ENCODE results near the gene SMIM7. TPM values are rescaled to one million over a fixed set of nuclear protein-coding genes. Genes with fewer than 3 reads are reported as not detected.

Gene SMIM7
- total RNA-seq, 1 experiment from 2014 or later: 66.4 TPM

DNA sequence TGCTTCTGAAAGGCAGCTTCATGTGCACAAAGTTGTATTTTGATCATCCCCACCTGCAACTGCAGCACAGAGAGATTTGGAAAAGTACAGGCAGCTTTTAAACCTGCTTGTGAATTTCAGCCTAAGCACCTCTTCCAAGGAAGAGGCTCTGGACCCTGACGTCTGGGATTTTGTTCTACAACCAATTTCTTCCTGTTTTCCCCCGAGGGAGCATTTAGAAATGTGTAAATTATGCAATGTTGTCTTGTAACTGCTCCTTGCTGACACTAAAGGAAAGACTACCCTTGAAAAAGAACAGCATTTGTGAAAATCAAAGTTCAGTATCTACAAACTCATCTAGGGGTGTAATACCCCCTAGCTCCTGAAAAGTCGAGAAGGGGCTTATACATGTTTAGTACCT, 47.3 kb downstream of the SMIM7 start:
- ChIA-PET CTCF (no interaction called here), RAD21 (ENCODE audit: low non-redundant PET in 1 of 2, low total read pairs in 2 of 2, uncharacterized antibody in 2 of 2, unreplicated experiment in 2 of 2) (interaction anchor here in 1 of 2 experiments (0.6 kb wide), 1 partner anchor 69 kb away, joined by 3 read pairs; no protein-coding TSS in a partner anchor), POLR2A (no interaction called here)
- H3K4me2 ChIP-seq (ENCODE audit: low read length): no peak overlapping the region
- peaks cover 25% of the 10 kb centered on the region; the same call in 1 of the 2 replicates for H4K20me1 ChIP-seq (ENCODE audit: insufficient read depth)
- H3K4me3 ChIP-seq (replicated peaks in 1 of 2; ENCODE audit: low read depth in 1 of 2, low read length in 2 of 2): no peak overlapping the region
- H3K9me3 ChIP-seq (ENCODE audit: control insufficient read depth in 1 of 2, insufficient read depth in 1 of 2, low read depth in 1 of 2, low read length in 2 of 2): no peaks in the 10 kb centered on the region
- H3K9ac ChIP-seq (ENCODE audit: low read length): no peak overlapping the region
- H3K27ac ChIP-seq (ENCODE audit: low read depth, low read length): no peak overlapping the region
- H2AFZ ChIP-seq (ENCODE audit: low read depth, low read length, poor library complexity, severe bottlenecking): no peak overlapping the region
- BruUV-seq (replicated peaks): no TSS peak
- TF ChIP-seq EGR1 (IDR thresholded peaks at IDR 0.05; ENCODE audit: low read depth) (no peak), RAD21 (IDR thresholded peaks at IDR 0.05; ENCODE audit: low read depth) (no peak), ZNF274 (IDR thresholded peaks at IDR 0.05; ENCODE audit: low read depth, low read length) (no peak), ZFX (IDR thresholded peaks at IDR 0.05) (no peak), FOSL1 (IDR thresholded peaks at IDR 0.05; ENCODE audit: low read depth) (no peak), POLR2AphosphoS5 (IDR thresholded peaks at IDR 0.05; ENCODE audit: low read depth, low read length) (no peak), EZH2 (IDR thresholded peaks at IDR 0.05) (no peak), SP1 (IDR thresholded peaks at IDR 0.05; ENCODE audit: low read depth) (no peak), JUND (IDR thresholded peaks at IDR 0.05) (no peak), CBX3 (IDR thresholded peaks at IDR 0.05; ENCODE audit: low read depth) (no peak), SRF (IDR thresholded peaks at IDR 0.05; ENCODE audit: low read depth) (no peak), CEBPB (IDR thresholded peaks at IDR 0.05; ENCODE audit: low read depth) (no peak), YY1 (IDR thresholded peaks at IDR 0.05; ENCODE audit: extremely low read depth, insufficient replicate concordance, low read depth, low read length) (no peak)
- TF ChIP-seq, protein P1, sequence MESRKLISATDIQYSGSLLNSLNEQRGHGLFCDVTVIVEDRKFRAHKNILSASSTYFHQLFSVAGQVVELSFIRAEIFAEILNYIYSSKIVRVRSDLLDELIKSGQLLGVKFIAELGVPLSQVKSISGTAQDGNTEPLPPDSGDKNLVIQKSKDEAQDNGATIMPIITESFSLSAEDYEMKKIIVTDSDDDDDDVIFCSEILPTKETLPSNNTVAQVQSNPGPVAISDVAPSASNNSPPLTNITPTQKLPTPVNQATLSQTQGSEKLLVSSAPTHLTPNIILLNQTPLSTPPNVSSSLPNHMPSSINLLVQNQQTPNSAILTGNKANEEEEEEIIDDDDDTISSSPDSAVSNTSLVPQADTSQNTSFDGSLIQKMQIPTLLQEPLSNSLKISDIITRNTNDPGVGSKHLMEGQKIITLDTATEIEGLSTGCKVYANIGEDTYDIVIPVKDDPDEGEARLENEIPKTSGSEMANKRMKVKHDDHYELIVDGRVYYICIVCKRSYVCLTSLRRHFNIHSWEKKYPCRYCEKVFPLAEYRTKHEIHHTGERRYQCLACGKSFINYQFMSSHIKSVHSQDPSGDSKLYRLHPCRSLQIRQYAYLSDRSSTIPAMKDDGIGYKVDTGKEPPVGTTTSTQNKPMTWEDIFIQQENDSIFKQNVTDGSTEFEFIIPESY (IDR thresholded peaks at IDR 0.05; ENCODE audit: extremely low read depth, insufficient replicate concordance, low read length): no peak
- TF ChIP-seq, protein P2, sequence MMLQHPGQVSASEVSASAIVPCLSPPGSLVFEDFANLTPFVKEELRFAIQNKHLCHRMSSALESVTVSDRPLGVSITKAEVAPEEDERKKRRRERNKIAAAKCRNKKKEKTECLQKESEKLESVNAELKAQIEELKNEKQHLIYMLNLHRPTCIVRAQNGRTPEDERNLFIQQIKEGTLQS (IDR thresholded peaks at IDR 0.05): no peak
- TF ChIP-seq, protein P3, sequence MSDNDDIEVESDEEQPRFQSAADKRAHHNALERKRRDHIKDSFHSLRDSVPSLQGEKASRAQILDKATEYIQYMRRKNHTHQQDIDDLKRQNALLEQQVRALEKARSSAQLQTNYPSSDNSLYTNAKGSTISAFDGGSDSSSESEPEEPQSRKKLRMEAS (IDR thresholded peaks at IDR 0.05): no peak
- TF ChIP-seq, protein P4, sequence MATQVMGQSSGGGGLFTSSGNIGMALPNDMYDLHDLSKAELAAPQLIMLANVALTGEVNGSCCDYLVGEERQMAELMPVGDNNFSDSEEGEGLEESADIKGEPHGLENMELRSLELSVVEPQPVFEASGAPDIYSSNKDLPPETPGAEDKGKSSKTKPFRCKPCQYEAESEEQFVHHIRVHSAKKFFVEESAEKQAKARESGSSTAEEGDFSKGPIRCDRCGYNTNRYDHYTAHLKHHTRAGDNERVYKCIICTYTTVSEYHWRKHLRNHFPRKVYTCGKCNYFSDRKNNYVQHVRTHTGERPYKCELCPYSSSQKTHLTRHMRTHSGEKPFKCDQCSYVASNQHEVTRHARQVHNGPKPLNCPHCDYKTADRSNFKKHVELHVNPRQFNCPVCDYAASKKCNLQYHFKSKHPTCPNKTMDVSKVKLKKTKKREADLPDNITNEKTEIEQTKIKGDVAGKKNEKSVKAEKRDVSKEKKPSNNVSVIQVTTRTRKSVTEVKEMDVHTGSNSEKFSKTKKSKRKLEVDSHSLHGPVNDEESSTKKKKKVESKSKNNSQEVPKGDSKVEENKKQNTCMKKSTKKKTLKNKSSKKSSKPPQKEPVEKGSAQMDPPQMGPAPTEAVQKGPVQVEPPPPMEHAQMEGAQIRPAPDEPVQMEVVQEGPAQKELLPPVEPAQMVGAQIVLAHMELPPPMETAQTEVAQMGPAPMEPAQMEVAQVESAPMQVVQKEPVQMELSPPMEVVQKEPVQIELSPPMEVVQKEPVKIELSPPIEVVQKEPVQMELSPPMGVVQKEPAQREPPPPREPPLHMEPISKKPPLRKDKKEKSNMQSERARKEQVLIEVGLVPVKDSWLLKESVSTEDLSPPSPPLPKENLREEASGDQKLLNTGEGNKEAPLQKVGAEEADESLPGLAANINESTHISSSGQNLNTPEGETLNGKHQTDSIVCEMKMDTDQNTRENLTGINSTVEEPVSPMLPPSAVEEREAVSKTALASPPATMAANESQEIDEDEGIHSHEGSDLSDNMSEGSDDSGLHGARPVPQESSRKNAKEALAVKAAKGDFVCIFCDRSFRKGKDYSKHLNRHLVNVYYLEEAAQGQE (IDR thresholded peaks at IDR 0.05; ENCODE audit: low read depth): no peak
- TF ChIP-seq, protein P5, sequence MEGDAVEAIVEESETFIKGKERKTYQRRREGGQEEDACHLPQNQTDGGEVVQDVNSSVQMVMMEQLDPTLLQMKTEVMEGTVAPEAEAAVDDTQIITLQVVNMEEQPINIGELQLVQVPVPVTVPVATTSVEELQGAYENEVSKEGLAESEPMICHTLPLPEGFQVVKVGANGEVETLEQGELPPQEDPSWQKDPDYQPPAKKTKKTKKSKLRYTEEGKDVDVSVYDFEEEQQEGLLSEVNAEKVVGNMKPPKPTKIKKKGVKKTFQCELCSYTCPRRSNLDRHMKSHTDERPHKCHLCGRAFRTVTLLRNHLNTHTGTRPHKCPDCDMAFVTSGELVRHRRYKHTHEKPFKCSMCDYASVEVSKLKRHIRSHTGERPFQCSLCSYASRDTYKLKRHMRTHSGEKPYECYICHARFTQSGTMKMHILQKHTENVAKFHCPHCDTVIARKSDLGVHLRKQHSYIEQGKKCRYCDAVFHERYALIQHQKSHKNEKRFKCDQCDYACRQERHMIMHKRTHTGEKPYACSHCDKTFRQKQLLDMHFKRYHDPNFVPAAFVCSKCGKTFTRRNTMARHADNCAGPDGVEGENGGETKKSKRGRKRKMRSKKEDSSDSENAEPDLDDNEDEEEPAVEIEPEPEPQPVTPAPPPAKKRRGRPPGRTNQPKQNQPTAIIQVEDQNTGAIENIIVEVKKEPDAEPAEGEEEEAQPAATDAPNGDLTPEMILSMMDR (IDR thresholded peaks at IDR 0.05 in 2 of 3, conservative IDR thresholded peaks at IDR 0.05 in 1 of 3; ENCODE audit: borderline replicate concordance in 1 of 3, insufficient read depth in 1 of 3, low read depth in 2 of 3, low read length in 2 of 3): no peak
- peaks cover 0 to 23% of the 10 kb centered on the region in 2 experiments; a peak in 1 of 4 replicates for H3K4me1 ChIP-seq (ENCODE audit: control insufficient read depth in 1 of 2, insufficient read depth in 2 of 2, low read length in 2 of 2)
- H3K27me3 ChIP-seq (ENCODE audit: insufficient read depth, low read length): no peaks in the 10 kb centered on the region
- H3K9me2 ChIP-seq (ENCODE audit: insufficient read depth): no peaks in the 10 kb centered on the region
- H3K36me3 ChIP-seq (ENCODE audit: control insufficient read depth in 1 of 2, insufficient read depth in 2 of 2, low read length in 2 of 2): no peaks in the 10 kb centered on the region
- ATAC-seq: no peak
- DNase-seq (ENCODE audit: low read depth, low spot score): no peak
- peaks cover 99% of the 10 kb centered on the region for H3K79me2 ChIP-seq (ENCODE audit: insufficient read depth, low read length)
- intact Hi-C loops (cut with micrococcal nuclease): no loop called here
